ENCODE data around the gene AMPD3.

Gene AMPD3

DNA sequence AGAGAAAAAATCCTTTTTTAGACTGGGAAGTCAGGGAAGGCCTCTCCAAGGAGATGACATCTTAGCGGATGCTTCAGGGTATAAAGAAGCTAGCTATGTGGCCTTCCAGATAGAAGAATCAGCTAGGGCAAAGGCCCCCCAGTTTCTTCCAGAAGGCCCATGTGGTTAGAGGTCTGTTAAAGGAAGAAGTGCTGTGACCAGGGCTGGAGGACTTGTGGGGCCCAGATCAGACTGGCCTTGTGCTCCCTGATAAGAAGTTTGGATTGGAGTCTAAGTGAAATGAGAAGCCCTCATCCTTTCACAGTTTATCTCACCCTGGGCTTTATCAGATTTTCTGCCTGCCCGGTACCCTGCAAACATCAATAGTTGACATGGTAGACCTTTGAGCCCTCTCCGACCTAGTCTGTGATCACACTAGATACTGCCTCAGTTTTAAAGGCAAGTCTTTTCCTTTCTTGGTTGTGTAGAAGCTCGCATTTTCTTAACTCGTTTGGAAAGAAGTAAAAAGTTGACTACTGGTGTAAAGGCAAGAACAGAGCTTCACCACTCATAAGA, 7.8 kb downstream of the AMPD3 start:
- DNase-seq: no peak

DNA sequence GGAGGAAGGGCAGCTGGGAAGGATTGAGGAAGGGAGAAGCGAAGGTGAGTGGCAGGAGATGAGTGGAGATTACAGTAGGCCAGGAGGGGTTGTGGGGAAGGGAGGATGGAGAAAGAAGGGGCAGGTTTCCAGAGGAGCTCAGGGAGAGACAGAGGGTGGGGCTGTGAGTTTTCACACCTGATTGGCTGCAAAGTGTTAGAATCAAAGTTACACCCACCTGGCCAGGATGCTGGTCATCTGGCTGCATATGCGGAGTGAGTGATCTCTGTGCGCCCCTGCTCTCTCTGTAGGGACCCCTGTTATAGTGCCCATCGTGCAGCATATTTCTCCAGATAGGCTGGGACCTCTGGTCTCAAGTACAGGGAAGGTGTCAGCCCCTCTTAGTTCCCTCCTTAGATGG, 18.3 kb downstream of the AMPD3 start:
- DNase-seq: no peak

DNA sequence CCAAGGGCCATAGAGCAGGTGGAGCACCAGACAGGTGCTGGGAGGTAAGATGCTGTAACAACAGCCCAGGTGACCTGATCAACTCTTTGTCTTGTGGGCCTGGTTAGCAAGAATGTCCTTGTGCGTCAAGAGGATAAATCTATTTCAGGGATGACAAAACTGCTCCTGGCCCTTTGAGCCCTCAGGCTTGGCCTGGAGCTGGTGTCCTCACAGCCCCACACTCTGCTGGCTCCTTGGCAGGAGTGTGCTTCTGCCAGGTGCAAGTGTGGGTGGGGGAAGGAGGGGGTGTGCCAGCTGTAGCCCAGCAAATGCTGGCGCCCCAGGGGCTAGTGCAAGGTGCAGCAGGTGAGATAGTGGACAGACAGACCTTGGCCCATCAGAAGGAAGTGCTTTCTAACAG, 19.5 kb downstream of the AMPD3 start:
- no peak for DNase-seq

DNA sequence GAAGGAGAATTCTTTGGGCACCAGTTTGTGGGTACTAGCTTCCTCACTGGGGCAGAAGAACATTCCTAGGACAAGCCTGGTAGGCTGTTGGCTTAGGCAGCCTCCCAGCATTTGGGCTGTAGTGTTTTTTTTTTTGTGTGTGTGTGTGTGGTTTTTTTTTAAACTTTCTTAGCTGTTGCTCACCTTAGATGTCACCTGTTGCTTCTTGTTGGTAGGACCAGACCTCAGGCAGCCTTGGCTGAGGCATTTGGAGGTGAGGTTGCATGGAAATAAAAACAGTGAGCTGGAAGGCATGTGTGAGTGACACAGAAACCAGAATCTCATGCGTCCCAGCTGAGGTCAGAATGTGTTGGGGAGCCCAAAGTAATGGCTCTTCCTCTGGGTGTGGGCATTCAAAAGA, 21.3 kb downstream of the AMPD3 start:
- DNase-seq: no peak

DNA sequence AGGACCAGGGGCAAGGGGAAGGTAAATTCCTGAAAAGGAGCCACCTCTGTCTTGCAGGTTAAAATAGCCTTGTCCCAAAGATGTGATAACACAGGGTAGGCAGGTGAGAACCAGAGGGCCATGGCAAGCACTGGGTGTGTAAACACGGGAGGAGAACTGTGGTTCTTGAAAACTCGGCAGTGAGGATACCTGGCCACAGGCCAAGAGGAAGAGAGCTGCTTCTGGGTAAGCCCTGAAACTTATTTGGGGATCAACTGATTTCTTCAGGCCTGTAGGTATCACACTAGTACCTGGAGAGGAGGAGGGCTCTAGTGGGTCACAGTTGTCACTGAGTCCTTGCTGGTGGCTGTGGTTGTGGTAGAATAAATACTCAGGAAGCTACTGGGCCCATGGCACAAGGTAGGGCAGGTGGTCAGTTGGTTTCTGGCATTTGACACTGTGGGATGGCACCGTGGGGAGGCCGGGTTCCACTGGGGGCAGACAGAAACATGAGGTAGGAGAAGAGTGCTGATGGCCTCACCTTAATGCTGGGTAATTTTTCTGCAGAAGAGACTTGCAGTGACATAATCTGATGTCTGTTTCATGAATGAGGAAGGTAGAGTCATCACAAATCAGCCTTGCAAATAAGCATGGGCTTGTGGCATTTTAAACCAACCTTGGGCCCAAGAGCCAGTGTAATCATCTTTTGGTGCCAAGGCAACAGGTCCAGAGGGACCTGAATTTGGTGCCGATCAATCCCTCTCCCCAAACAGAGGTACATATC, 22.0 kb downstream of the AMPD3 start:
- DNase-seq: no peak

DNA sequence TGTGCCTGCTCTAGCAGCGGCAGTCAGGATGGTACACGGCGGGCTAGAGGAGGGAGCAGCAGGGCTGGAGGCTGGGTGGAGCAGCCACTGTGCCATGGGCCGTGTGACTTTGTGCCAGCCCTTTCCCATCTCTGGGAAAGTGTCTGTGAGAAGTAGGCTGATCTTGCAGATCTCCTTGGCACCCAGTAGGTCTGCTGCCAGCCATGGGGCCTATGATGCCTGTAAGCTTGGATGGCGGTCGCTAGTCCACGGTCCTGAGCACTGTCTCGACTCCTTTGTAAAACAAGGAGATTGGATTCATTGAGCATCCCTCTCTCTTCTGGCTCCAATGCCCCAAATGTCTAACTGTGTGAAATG, 22.6 kb downstream of the AMPD3 start:
- DNase-seq: no peak

DNA sequence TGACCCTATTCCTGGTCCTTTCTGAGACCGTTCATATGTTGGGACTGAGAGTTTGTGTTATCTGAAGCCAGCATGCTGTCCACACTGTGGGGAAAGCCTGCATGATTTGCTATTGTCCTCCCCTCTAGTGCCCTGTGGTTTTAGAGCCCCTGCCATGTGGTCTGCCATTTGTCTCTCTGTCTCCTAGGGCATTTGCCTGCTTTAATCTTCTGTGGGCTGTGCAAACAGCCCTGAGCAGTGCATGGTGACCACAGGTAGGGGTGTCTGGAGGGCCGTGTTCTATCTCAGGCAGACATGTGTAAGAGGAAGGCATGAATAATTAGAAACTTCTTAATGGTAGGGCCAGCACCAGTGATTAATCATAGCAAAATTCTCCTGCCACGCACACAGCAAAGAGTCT, 23.0 kb downstream of the AMPD3 start:
- no peak for DNase-seq

DNA sequence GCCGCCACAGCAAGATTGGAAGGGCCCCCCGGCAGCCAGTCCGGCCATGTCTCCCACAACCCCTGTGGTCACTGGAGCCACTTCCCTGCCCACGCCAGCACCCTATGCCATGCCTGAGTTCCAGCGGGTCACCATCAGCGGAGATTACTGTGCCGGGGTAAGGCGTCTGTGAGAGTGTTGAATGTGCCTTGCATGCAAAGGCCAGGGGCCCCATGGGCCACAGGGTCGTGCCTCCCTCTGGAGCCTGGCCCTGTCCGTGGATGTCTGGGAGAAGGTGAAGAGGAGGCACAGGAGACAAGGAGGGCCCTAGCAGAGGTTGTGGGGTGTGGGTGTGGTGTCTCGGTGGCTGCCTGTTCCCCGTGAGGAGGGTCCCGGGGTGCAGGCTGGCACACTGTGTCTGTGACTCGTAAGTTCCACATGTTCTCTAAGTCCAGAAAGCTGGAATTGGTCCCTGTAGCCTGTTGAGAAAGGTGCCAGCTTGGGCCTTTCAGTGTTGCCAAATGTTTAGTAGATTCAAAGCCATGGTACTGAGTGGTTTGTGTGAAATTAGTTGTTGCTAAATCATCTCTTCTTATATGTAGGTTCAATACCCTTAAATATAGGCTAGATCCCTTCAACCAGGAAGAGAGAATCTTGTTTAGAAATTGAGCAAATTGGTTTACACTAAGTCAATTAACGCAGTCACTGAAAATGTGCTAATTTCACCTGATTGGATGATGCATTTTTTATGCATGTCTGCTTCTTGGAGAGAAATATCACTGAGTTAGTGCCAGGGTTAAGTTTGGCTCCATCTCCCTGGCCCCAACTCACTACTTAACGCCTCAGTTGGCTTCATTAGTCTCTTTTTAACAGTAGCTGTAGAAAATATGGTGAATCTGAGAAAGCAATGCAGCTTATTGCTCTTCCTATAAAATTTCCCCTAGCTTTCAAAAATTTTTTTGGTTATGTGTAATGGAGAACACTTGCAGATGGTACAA, 23.8 kb downstream of the AMPD3 start:
- no peak for DNase-seq

DNA sequence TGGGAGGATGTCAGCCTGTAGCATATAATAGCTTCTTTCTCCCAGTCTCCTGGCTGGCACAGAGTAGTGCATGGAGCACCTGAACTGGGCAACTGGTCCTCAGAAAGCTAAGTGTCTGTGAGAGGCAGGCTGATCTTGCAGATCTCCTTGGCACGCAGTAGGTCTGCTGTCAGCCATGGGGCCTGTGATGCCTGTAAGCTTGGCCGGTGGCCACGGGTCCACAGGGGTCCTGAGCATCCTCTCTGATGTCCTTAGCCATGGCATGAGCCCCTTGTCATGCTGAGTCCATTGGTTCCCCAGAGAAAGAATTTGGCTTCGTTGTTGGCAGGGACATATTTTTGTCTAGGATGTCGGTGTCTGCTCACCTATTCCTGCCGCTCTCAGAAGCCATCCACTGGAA, 25.0 kb downstream of the AMPD3 start:
- DNase-seq: no peak

DNA sequence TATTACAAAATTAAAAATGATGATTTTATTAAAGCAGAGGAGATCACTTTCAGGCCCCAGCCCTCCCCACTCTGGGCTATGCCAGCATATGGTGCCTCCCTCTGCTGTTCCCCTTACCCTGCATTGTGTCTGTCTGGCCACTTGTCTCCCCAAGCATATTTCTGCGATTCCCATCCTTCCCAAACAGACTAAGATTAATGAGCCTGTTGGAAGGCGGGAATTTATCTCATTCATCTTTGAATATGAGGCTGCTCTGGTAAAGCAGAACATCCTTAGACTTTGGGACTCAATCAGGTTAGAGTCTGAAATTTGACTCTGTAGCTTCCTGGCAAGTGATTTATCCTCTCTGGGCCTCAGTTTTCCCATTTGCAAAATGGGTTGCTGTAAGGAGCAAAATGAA, 25.7 kb downstream of the AMPD3 start:
- DNase-seq: no peak

DNA sequence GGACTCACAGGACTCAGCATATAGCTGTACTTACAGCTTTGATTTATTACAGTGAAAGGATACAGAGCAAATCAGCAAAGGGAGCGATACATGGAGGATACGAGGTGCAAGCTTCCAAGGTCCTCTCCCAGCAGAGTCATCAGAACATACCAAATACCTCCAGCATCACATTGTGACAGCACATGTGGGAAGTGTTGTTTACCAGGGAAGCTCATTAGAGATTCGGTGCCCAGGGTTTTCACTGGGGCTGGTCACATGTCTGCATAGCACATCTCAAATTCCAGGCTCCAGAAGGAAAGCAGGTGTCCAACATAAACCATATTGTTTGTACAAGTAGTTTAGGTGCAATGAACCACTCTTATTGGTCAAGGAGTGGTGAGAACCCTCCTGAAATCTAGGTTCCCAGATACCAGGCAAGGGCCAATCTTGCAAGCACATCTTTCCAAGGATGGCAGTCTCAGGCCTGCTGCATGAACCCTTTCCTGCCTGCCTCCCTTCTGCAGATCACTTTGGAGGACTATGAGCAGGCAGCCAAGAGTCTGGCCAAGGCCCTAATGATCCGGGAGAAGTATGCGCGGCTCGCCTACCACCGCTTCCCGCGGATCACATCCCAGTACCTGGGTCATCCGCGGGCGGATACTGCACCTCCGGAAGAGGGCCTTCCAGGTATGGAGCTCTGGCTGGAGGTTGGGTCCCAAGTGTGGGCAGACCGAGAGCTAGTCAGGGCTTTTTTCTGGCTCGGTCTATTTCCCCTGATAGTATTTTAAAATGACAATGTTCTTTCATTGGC, 26.7 kb downstream of the AMPD3 start:
- no peak for DNase-seq

DNA sequence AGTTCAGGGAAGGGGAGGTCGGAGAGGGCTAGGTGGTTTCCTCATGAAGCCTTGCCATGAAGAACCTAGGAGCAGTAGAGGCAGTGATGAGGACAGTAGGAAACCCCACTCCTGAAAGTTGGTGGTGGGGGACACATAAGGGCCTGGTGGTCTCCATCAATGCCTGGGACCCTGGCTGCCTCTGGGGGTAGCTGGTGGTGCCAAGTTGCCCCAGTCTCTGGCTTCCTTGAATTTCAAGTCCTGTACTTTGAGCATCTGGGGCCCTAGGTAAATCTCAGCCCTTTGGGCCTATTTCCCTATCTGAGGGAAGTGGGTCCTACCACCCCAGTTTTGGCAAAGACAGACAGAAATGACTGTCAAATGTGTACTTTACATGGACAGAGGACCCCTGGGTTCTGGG, 28.1 kb downstream of the AMPD3 start:
- no peak for DNase-seq

DNA sequence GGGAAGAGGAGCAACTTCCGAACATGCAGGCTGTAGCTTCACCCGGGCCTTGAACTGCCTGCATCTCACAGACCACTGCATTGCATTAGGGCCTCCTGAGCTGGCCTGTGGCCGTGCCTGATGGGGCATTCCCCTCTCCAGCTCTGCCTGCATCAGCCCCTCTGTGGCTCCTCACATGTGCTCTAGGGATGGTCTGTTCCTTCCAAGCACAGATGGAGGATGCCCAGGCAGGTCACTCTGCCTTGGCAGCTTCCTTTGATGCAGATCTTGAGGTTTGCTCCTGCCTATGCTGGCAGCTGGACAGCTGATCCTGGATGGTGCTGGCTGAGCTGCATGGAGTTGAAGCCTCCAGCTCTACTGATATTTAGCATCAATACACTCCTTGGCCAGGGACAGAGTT, 28.5 kb downstream of the AMPD3 start:
- DNase-seq: no peak

DNA sequence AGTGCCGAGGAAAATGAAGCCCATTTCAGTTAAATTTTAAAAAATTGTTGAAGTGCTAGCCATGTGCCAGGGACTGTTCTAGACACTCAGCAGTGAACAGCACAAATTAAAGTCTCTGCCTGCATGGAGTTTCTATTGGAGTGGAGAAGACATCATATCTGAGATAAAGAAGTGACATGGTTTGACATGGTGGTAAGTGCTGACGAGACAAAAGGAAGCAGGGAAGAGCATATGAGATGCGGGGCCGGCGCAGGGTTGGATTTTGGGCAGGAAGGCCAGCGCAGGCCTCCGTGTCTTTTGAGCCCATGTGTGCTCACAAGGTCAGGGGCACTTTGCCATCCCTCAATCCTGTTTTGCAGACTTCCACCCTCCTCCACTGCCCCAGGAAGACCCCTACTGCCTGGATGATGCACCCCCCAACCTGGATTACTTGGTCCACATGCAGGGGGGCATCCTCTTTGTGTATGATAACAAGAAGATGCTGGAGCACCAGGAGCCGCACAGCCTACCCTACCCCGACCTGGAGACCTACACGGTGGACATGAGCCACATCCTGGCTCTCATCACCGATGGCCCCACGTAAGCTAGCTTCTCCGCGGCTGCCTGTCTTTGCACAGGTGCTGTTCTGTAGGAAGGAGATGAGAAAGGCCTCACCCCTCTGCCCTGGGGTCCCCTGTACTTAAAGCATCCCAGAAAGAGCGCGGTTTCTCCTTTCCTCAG, 29.6 kb downstream of the AMPD3 start:
- no peak for DNase-seq

DNA sequence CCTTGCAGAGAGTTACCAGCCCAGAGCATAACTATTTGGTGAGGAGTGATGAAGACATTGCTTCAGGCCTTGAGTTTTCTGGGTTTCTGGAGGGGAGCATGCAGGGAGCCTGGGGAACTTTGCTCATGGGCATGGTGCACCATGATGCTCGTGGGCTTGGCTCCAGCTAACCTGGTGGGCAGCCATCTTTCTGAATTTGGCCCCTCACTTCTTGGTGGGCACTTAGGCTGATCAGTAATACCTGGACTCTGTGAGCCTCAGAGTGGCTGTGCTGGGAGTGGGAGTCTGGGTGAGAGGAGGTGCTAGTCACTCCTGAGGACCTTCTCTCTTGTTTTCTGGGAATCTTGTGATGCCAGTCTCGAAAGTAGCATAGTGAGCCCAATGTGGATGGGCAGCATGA, 30.6 kb downstream of the AMPD3 start:
- no peak for DNase-seq

DNA sequence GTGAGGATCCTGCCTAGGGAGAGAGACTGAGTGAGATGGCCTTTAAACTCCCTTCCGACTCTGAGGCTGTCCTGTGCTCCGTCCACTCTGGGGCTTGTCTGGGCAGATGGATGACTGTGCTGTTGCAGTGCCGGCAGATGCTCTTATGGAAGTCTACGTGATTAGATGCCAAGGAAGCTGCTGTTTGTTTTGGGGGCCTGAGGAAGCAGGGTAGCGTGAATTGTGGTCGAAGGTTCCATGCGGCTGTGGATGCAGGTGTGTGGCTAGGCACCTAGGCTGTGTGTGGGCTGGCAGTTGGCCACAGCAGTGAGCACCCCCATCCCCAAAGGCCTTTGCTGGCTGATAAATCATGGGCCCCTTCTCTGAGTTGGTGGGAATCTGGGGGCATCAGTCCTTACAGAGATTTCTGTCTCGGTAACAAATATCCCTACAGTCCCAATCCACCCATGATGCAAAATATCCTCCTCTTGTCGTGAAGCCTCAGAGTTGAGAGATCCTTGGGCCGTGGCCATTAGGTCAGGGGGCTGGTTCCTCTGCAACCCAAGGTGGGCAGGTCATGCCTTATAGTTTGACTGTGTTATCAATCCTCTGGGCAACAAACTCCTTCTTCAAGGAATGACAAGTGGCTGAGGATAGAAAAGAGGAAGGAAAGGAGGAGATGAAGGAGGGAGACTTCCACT, 31.2 kb downstream of the AMPD3 start:
- no peak for DNase-seq

DNA sequence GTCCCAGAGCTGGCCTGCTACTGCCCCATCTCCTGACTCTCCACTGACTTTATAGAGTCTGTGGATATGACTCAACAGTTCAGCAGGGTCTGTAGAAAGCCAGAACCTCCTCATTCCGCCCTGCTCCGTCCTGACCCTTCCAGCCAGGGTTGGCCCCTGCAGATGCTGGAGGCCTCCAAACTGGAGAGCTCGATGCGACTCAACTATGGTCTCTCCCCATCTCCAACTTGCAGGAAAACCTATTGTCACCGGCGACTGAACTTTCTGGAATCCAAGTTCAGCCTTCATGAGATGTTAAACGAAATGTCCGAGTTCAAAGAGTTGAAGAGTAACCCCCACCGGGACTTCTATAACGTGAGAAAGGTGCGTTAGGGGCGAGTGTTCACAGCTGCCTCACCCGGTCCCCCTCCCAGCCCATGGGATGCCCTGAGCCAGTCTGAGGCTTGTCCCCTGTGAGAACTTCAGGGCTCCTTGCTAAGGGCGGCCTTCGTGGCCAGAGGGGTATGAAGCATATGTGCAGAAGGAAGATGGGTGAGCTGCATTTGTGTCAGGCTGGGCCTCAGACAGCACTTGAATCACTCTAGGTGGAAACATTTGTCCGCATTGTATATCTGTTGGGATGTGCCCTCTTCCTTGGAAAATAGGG, 32.1 kb downstream of the AMPD3 start:
- DNase-seq: no peak

DNA sequence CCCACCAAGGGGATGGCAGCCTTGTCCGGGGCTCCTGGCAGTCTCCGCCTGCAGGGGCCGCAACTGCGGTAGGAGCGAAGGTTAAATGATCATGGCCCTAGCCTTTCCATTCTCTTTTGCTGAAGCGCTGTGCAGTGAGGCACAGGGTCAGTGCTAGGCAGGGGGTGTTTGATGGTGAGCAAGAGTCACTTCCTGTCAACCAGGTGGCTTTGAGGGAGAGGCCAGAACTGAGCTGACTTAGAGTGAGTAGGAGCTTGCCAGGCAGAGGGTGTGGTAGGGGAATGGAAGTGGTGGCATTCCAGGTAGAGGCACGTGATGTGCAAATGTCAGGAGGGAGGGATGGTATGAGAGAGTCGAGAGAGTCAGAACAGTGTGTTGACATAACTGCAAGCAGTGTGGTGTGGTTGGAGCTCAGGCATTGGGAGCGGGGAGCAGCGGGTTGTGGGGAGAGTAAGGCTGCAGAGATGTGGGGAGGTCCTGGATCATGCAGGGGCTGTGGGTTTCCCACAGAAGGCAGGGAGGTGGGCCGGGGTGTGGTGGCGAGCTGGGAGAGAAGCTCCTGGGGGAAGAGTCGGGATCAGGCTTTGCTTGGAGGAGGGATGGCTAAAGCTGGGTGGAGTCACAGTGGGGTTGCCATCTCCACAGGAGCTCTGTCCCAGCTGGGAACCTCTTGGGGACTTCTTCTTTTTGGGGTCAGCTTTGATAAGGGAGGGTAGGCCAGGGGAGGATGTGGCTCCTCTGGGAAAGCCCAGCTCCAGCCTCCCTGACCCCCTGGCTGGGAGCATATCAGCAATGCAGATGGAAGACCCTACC, 33.3 kb downstream of the AMPD3 start:
- DNase-seq: no peak

DNA sequence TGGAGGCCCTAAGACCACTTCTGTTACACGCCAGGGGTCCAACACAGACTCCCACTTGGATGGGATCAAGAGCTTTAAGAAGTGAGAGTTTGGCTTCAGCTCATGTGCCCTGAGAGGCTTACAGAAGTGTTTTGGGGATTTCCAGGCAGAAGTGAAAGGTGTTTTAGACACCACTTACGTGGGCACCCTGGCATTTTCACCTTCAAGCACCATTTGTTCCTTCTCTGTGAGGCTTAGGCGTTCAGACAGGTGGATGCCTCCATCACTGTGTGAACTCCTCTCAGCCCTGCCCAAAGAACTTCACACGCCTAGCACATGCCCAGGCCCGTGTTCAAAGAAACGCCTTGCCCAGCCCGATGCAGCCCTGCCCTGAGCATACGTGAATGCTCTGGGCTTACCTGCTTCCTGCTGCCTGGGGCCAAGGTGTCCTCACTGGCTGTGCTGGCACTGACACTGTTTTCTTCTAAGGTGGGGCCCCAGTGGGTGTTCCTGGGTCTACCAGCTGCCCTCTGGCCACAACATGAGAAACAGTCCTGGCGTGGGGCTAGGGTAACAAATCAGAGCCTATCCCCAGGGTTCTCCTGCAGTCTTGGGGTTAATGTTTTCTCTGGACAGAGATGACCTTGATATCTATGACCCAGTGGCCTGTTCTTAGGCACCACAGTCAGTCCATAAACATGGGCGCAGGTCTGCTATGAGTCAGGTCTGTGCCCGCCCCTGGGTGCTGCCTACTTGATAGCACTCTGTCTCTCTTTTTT, 34.0 kb downstream of the AMPD3 start:
- DNase-seq: peak; percentile 68

DNA sequence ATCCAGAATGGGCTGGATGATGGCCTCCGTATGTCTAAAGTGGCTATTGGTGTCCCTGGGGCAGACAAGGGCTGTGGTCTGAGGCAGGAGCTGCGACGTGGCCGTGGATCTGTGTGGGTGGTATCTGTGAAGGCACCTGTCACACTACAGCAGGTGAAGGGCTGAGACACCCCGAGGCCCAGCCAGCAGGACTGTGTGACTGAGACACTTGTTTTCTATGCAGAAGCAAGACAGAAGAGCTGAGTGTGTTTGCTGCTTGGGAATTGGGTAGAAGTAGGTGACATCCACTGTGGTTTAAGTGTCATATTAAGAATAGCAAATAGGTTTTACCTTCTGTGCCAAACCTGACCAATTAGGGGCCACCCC, 35.0 kb downstream of the AMPD3 start:
- DNase-seq: no peak
